ENCODE results near the gene ERICH3. TPM values are rescaled to one million over a fixed set of nuclear protein-coding genes. Genes with fewer than 3 reads are reported as not detected.

ERICH3 gene
- total RNA-seq, 1 experiment from 2014 or later: not detected

DNA sequence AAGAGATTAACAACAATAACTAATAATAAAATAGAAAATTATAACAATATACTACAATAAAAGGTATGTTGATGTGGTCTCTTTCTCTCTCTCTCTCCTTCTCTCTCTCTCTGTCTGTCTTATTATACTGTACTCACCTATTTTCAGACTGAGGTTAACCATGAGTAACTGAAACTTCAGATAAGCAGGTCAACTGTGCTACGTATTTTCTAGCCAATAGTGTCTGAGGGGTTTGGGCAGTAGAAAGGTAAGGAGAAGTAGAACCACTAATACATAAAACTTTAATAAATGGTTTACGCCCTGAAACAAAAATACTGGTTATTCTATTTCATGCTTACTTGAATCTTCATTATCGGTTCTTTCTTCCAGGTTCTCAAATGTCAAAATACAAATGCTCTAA, 90.2 kb downstream of the ERICH3 start:
- Histone ChIP-seq H3K79me1 (ENCODE audit: insufficient read depth, low read depth, low read length, poor library complexity, severe bottlenecking) (no peaks in the 10 kb centered on the region), H4K20me1 (ENCODE audit: control insufficient read depth, insufficient read depth, insufficient read length) (no peaks in the 10 kb centered on the region), H2BK120ac (ENCODE audit: low read depth, low read length, poor library complexity, severe bottlenecking) (no peak overlapping the region), H2AFZ (ENCODE audit: low read length) (no peak overlapping the region), H3K9ac (ENCODE audit: extremely low read depth, insufficient read length, low read length) (no peak overlapping the region), H4K5ac (ENCODE audit: insufficient read length, low read depth, low read length) (no peak overlapping the region), H3K9me3 (ENCODE audit: control insufficient read depth, low read depth, low read length) (no peaks in the 10 kb centered on the region), H3K23ac (ENCODE audit: insufficient read length, low read depth, low read length) (no peak overlapping the region), H2BK5ac (ENCODE audit: insufficient read length, low read length) (no peak overlapping the region), H3K27ac (ENCODE audit: insufficient read length, low read depth, low read length) (no peak overlapping the region), H3T11ph (ENCODE audit: low read length) (no peak overlapping the region), H3K79me2 (ENCODE audit: insufficient read depth, low read length) (no peaks in the 10 kb centered on the region), H3K4me2 (ENCODE audit: insufficient read depth, insufficient read length, low read length) (no peak overlapping the region), H3K4ac (ENCODE audit: low read depth, low read length) (no peak overlapping the region), H3K27me3 (ENCODE audit: insufficient read depth, low read length) (no peaks in the 10 kb centered on the region; the same call in 1 of the 2 replicates), H3K18ac (ENCODE audit: insufficient read length, low read depth, low read length) (no peak overlapping the region), H3K4me1 (ENCODE audit: insufficient read depth, low read length) (no peaks in the 10 kb centered on the region), H2BK12ac (ENCODE audit: insufficient read length, low read depth, low read length) (no peak overlapping the region), H2BK20ac (ENCODE audit: low read depth, low read length, poor library complexity, severe bottlenecking) (no peak overlapping the region), H3K56ac (ENCODE audit: insufficient read length, low read depth, low read length) (no peak overlapping the region), H2BK15ac (ENCODE audit: low read depth, low read length) (no peak overlapping the region), H2AK5ac (ENCODE audit: insufficient read length, low read length) (no peak overlapping the region), H3K23me2 (ENCODE audit: insufficient read length, low read depth, low read length, poor library complexity, severe bottlenecking) (no peaks in the 10 kb centered on the region), H3K14ac (ENCODE audit: insufficient read depth, low read length) (no peak overlapping the region), H4K91ac (ENCODE audit: insufficient read length, low read depth, low read length) (no peak overlapping the region), H4K8ac (replicated peaks; ENCODE audit: insufficient read length, low read depth, low read length) (no peak overlapping the region)
- Mint-ChIP-seq H3K27me3 (ENCODE audit: low read depth) (no peaks in the 10 kb centered on the region), H3K4me3 (no peak overlapping the region), H3K36me3 (ENCODE audit: insufficient read depth in 1 of 3, low read depth in 3 of 3) (no peaks in the 10 kb centered on the region), H3K4me1 (peaks cover 5 to 6% of the 10 kb centered on the region in 2 experiments; a peak in 1 of 4 replicates), H3K27ac (no peak overlapping the region), H3K9me3 (no peaks in the 10 kb centered on the region)
- DNase-seq: no peak
- WGBS (ENCODE audit: extremely low coverage, insufficient read length, low lambda C conversion rate): no CpG with 5 or more reads among the region's 3 CpGs
- TF ChIP-seq, protein P1, sequence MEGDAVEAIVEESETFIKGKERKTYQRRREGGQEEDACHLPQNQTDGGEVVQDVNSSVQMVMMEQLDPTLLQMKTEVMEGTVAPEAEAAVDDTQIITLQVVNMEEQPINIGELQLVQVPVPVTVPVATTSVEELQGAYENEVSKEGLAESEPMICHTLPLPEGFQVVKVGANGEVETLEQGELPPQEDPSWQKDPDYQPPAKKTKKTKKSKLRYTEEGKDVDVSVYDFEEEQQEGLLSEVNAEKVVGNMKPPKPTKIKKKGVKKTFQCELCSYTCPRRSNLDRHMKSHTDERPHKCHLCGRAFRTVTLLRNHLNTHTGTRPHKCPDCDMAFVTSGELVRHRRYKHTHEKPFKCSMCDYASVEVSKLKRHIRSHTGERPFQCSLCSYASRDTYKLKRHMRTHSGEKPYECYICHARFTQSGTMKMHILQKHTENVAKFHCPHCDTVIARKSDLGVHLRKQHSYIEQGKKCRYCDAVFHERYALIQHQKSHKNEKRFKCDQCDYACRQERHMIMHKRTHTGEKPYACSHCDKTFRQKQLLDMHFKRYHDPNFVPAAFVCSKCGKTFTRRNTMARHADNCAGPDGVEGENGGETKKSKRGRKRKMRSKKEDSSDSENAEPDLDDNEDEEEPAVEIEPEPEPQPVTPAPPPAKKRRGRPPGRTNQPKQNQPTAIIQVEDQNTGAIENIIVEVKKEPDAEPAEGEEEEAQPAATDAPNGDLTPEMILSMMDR (conservative IDR thresholded peaks at IDR 0.05): no peak

Data from H9 (cell line).